ENCODE measurements around the gene PPP1R26.

The PPP1R26 gene

DNA sequence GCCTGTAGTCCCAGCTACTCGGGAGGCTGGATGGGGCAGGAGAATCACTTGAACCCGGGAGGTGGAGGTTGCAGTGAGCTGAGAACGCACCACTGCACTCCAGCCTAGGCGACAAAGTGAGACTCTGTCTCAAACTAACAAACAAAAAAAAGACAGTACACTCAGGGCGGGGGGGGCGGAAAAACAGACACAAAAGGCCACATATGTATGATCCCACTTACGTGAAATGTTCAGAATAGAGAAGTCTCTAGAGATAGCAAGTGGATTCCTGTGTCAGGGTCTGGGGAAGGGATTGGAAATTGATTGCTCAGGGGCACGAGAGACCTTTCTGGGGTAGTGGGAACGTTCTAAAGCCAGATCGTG is 32.6 kb downstream of the PPP1R26 start (continued):
- TF ChIP-seq, protein P1, sequence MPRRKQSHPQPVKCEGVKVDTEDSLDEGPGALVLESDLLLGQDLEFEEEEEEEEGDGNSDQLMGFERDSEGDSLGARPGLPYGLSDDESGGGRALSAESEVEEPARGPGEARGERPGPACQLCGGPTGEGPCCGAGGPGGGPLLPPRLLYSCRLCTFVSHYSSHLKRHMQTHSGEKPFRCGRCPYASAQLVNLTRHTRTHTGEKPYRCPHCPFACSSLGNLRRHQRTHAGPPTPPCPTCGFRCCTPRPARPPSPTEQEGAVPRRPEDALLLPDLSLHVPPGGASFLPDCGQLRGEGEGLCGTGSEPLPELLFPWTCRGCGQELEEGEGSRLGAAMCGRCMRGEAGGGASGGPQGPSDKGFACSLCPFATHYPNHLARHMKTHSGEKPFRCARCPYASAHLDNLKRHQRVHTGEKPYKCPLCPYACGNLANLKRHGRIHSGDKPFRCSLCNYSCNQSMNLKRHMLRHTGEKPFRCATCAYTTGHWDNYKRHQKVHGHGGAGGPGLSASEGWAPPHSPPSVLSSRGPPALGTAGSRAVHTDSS (tag by site-specific recombination; IDR thresholded peaks at IDR 0.05): no peak
- no peak for TF ChIP-seq ZNF416 (tag by site-specific recombination; IDR thresholded peaks at IDR 0.05)
- TF ChIP-seq IKZF3 (tag by site-specific recombination; IDR thresholded peaks at IDR 0.05): no peak

DNA sequence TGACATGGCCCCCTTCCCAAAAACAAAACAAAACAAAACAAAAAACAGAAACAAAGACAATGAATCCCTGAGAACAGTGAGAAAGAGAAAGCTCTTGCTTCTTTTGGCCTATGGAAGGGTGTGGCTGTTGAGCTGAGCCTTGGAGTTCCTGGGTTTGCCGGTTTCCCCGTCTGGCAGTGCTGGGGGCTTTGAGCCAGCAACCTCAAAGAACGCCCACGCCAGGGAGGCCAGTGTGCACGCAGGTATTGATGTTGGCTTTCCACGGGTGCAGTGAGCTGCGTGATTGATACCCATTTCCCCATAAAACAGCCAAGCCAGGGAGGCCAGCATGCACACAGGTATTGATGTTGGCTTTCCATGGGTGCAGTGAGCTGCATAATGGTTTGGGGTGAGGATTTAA is 33.3 kb downstream of the PPP1R26 start:
- TF ChIP-seq ZNF155 (tag by site-specific recombination; IDR thresholded peaks at IDR 0.05) (no peak), ZNF169 (tag by site-specific recombination; IDR thresholded peaks at IDR 0.05) (no peak), ZBTB8A (tag by site-specific recombination; IDR thresholded peaks at IDR 0.05) (no peak), ZNF48 (tag by site-specific recombination; IDR thresholded peaks at IDR 0.05) (no peak), ZNF701 (tag by site-specific recombination; IDR thresholded peaks at IDR 0.05) (no peak), GLI4 (tag by site-specific recombination; IDR thresholded peaks at IDR 0.05) (no peak), ZNF404 (tag by site-specific recombination; IDR thresholded peaks at IDR 0.05) (no peak), MEIS1 (CRISPR knock-in tag; IDR thresholded peaks at IDR 0.05; ENCODE audit: borderline replicate concordance) (no peak), ZNF223 (tag by site-specific recombination; IDR thresholded peaks at IDR 0.05) (no peak), KLF7 (tag by site-specific recombination; IDR thresholded peaks at IDR 0.05; ENCODE audit: borderline replicate concordance) (no peak), ZBTB48 (tag by site-specific recombination; IDR thresholded peaks at IDR 0.05) (no peak), PRDM1 (tag by site-specific recombination; IDR thresholded peaks at IDR 0.05) (no peak), ZNF157 (tag by site-specific recombination; IDR thresholded peaks at IDR 0.05) (no peak), ZNF132 (tag by site-specific recombination; IDR thresholded peaks at IDR 0.05; ENCODE audit: borderline replicate concordance) (no peak), ZNF830 (tag by site-specific recombination; IDR thresholded peaks at IDR 0.05; ENCODE audit: low read depth) (no peak), ZNF747 (tag by site-specific recombination; IDR thresholded peaks at IDR 0.05) (no peak)
- TF ChIP-seq, protein P2, sequence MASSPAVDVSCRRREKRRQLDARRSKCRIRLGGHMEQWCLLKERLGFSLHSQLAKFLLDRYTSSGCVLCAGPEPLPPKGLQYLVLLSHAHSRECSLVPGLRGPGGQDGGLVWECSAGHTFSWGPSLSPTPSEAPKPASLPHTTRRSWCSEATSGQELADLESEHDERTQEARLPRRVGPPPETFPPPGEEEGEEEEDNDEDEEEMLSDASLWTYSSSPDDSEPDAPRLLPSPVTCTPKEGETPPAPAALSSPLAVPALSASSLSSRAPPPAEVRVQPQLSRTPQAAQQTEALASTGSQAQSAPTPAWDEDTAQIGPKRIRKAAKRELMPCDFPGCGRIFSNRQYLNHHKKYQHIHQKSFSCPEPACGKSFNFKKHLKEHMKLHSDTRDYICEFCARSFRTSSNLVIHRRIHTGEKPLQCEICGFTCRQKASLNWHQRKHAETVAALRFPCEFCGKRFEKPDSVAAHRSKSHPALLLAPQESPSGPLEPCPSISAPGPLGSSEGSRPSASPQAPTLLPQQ (tag by site-specific recombination; IDR thresholded peaks at IDR 0.05): no peak
- TF ChIP-seq, protein P3, sequence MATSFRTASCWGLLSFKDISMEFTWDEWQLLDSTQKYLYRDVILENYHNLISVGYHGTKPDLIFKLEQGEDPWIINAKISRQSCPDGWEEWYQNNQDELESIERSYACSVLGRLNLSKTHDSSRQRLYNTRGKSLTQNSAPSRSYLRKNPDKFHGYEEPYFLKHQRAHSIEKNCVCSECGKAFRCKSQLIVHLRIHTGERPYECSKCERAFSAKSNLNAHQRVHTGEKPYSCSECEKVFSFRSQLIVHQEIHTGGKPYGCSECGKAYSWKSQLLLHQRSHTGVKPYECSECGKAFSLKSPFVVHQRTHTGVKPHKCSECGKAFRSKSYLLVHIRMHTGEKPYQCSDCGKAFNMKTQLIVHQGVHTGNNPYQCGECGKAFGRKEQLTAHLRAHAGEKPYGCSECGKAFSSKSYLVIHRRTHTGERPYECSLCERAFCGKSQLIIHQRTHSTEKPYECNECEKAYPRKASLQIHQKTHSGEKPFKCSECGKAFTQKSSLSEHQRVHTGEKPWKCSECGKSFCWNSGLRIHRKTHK (tag by site-specific recombination; IDR thresholded peaks at IDR 0.05): no peak
- POLR2A ChIA-PET: no interaction called here
- Histone ChIP-seq H3K27ac (ENCODE audit: extremely low read depth, low read depth, low read length) (no peak overlapping the region), H3K9me3 (ENCODE audit: control insufficient read depth, insufficient read depth, low read depth, low read length) (no peaks in the 10 kb centered on the region), H3K4me3 (ENCODE audit: low read depth, low read length) (no peak overlapping the region), H3K36me3 (ENCODE audit: control insufficient read depth in 2 of 2, insufficient read depth in 1 of 2, low read length in 2 of 2) (no peaks in the 10 kb centered on the region), H3K4me1 (ENCODE audit: control insufficient read depth, insufficient read depth, low read length) (no peaks in the 10 kb centered on the region)
- CTCF ChIA-PET: interaction anchor here (0.5 to 0.7 kb wide), 2 partner anchors 13 to 1344 kb away, joined by 3 to 4 read pairs; no protein-coding TSS in a partner anchor

DNA sequence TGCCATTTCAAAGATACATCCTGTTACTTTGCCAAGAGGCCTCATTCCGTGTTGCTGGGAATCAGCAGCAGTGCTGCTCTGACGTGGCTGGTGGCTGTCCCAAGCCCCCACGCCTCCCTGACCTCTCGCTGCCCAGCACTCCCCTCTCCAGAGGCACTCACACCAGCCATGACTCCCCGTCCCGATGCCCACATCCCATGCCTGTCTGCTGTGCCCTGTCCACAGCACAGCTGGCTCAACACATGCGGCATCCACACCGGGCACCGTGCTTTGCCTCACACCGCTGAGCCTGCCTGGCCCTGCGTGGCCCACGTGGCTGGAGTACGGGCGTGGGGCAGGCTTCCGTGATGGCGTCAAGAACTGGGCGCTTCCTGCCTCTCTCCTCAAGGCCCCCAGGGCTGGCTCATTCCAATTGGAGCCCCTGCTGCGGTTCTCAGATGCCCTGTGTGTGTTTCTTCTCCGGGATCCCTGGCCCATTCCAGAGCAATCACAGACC is 33.8 kb downstream of the PPP1R26 start:
- Histone ChIP-seq H3K36me3 (ENCODE audit: control insufficient read depth in 2 of 2, insufficient read depth in 1 of 2, low read length in 2 of 2) (no peaks in the 10 kb centered on the region), H3K4me1 (ENCODE audit: control insufficient read depth, insufficient read depth, low read length) (no peaks in the 10 kb centered on the region), H3K9me3 (ENCODE audit: control insufficient read depth, insufficient read depth, low read depth, low read length) (no peaks in the 10 kb centered on the region), H3K4me3 (ENCODE audit: low read depth, low read length) (no peak overlapping the region), H3K27ac (ENCODE audit: extremely low read depth, low read depth, low read length) (no peak overlapping the region)
- CTCF ChIA-PET: interaction anchor here (0.5 to 0.7 kb wide), 2 partner anchors 13 to 1345 kb away, joined by 3 to 4 read pairs; no protein-coding TSS in a partner anchor
- POLR2A ChIA-PET: no interaction called here
- TF ChIP-seq ZNF600 (tag by site-specific recombination; IDR thresholded peaks at IDR 0.05): no peak
- no peak for TF ChIP-seq ZNF133 (tag by site-specific recombination; IDR thresholded peaks at IDR 0.05)
- no peak for TF ChIP-seq ZNF776 (tag by site-specific recombination; IDR thresholded peaks at IDR 0.05; ENCODE audit: borderline replicate concordance)
- TF ChIP-seq KLF10 (tag by site-specific recombination; IDR thresholded peaks at IDR 0.05): no peak
- TF ChIP-seq, protein P4, sequence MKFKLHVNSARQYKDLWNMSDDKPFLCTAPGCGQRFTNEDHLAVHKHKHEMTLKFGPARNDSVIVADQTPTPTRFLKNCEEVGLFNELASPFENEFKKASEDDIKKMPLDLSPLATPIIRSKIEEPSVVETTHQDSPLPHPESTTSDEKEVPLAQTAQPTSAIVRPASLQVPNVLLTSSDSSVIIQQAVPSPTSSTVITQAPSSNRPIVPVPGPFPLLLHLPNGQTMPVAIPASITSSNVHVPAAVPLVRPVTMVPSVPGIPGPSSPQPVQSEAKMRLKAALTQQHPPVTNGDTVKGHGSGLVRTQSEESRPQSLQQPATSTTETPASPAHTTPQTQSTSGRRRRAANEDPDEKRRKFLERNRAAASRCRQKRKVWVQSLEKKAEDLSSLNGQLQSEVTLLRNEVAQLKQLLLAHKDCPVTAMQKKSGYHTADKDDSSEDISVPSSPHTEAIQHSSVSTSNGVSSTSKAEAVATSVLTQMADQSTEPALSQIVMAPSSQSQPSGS (tag by site-specific recombination; IDR thresholded peaks at IDR 0.05; ENCODE audit: low read depth): no peak

Data from HEK293 (cell line).